H1 (cell line): ENCODE data around the gene GARS1.

ENCODE experiments used
- CTCF ChIP-seq, 3 experiments: IDR thresholded peaks; 1 replicate in 2 of 3; 2 replicates in 1 of 3; pipeline versions ENCODE4 v1.5.1 to v1.6.1; 2011; ENCODE audit warnings: low read length in 3 of 3, mild to moderate bottlenecking in 3 of 3, inconsistent platforms in 2 of 3, low read depth in 1 of 3, moderate library complexity in 1 of 3; ENCODE audit not compliant: insufficient read depth in 1 of 3; ENCODE audit errors: control extremely low read depth in 1 of 3
- RNF2 ChIP-seq: fragments of 200-900, 300-1000 bp; sonication (generic); IDR thresholded peaks from 2 replicates; pipeline ENCODE4 v1.7.1; 2016; ENCODE audit warnings: borderline replicate concordance, low read depth, mild to moderate bottlenecking, antibody characterized with exemption, low read length; ENCODE audit not compliant: poor library complexity, severe bottlenecking; ENCODE audit errors: missing control alignments
- SP1 ChIP-seq: IDR thresholded peaks from 2 replicates; pipeline ENCODE4 v1.6.1; 2011; ENCODE audit warnings: low read depth, low read length
- TAF7 ChIP-seq: optimal IDR thresholded peaks from 2 replicates; pipeline ENCODE3; 2011; ENCODE audit warnings: low read depth, mild to moderate bottlenecking, inconsistent platforms, low read length, moderate library complexity, borderline replicate concordance

- no peak for TF ChIP-seq RNF2
- TF ChIP-seq SP1, result no peak
- TF ChIP-seq CTCF (IDR thresholded peaks at IDR 0.05; ENCODE audit: control extremely low read depth in 1 of 3, insufficient read depth in 1 of 3, low read depth in 1 of 3, low read length in 3 of 3), result no peak
- TF ChIP-seq TAF7, result no peak
These were observed 2.0 kb downstream of the GARS1 start for GRCh38 chr7:30596721-30597120.
